Endothelial cell of umbilical vein (primary cell): Measurements from ENCODE around the gene FAM53B. TPM values are rescaled to one million over a fixed set of nuclear protein-coding genes. Genes with fewer than 3 reads are reported as not detected.

Experiments used
- BruUV-seq: library from RNA; stranded (reverse); fragments of 400-500 nt; replicated peaks from 2 replicates; lab custom pipeline; 2021; lab: Mats Ljungman, UMichigan
- CTCF ChIA-PET: fragments of 300-600, 350-600 bp; sonication (Branson Sonifier 250); formaldehyde crosslinking; loops from one replicate; lab custom pipeline; 2021; ENCODE audit warnings: antibody characterized with exemption, inconsistent platforms; lab: Charles Lee
- POLR2A ChIA-PET: fragments of 300-600, 350-600 bp; sonication (Branson Sonifier 250); formaldehyde crosslinking; loops from one replicate; lab custom pipeline; 2021; ENCODE audit warnings: antibody characterized with exemption, inconsistent platforms; lab: Charles Lee
- DNase-seq: peaks from one replicate; pipeline ENCODE4 v3.0.0-alpha.2; 2011; ENCODE audit warnings: low read depth, low spot score
- FAIRE-seq: peaks from 2 replicates; lab custom pipeline; 2011; peaks lifted over from hg19 to GRCh38; lab: Jason Lieb, UNC
- H2AFZ ChIP-seq: 2 replicates; pipeline ENCODE4 v1.6.0; 2012; ENCODE audit warnings: low read depth, low read length, control low read depth, inconsistent platforms
- H3K27ac ChIP-seq: 2 replicates; pipeline ENCODE4 v1.5.1; 2011; ENCODE audit warnings: low read depth, mild to moderate bottlenecking, control low read depth, low read length, moderate library complexity; ENCODE audit not compliant: insufficient read depth
- H3K27me3 ChIP-seq, 2 experiments: 2 replicates each; pipeline versions ENCODE4 v1.6.0 to v1.6.1; 2011; ENCODE audit warnings: low read length in 2 of 2, mixed read lengths in 1 of 2; ENCODE audit not compliant: control insufficient read depth in 2 of 2, insufficient read depth in 2 of 2
- H3K36me3 ChIP-seq, 2 experiments: 2 replicates in 1 of 2; 3 replicates in 1 of 2; pipeline ENCODE4 v1.5.1; 2011; ENCODE audit warnings: low read length in 2 of 2, mild to moderate bottlenecking in 1 of 2, moderate library complexity in 1 of 2; ENCODE audit not compliant: control insufficient read depth in 2 of 2, insufficient read depth in 2 of 2; ENCODE audit errors: extremely low read depth in 1 of 2
- H3K4me1 ChIP-seq: 3 replicates; pipeline ENCODE4 v1.5.1; 2011; ENCODE audit warnings: mild to moderate bottlenecking, low read length; ENCODE audit not compliant: control insufficient read depth, insufficient read depth; ENCODE audit errors: extremely low read depth
- H3K4me2 ChIP-seq: 2 replicates; pipeline ENCODE4 v1.6.1; 2011; ENCODE audit warnings: low read length, control low read depth, mixed read lengths; ENCODE audit not compliant: insufficient read depth
- H3K4me3 ChIP-seq, 3 experiments: fragments of 200-600 bp in 1 of 3; sonication (generic), shearing (Covaris generic) in 1 of 3; replicated peaks in 1 of 3; 2 replicates each; pipeline ENCODE4 v1.5.1; 2011 to 2016; ENCODE audit warnings: control low read depth in 3 of 3, low read length in 3 of 3, mild to moderate bottlenecking in 2 of 3, inconsistent platforms in 1 of 3, low read depth in 1 of 3, moderate library complexity in 1 of 3; ENCODE audit not compliant: insufficient read depth in 1 of 3
- H3K79me2 ChIP-seq: 2 replicates; pipeline ENCODE4 v1.6.0; 2012; ENCODE audit warnings: low read length, inconsistent platforms; ENCODE audit not compliant: control insufficient read depth, insufficient read depth
- H3K9ac ChIP-seq: replicated peaks from 2 replicates; pipeline ENCODE3; 2011; ENCODE audit warnings: low read length, control low read depth; ENCODE audit not compliant: insufficient read depth; ENCODE audit errors: extremely low read depth
- H3K9me1 ChIP-seq: replicated peaks from 3 replicates; pipeline ENCODE4 v1.6.0; 2011; ENCODE audit warnings: mild to moderate bottlenecking, low read length; ENCODE audit not compliant: control insufficient read depth, insufficient read depth; ENCODE audit errors: extremely low read depth
- H3K9me3 ChIP-seq: replicated peaks from 2 replicates; pipeline ENCODE4 v1.5.1; 2012; ENCODE audit warnings: low read length, inconsistent platforms; ENCODE audit not compliant: control insufficient read depth, insufficient read depth
- H4K20me1 ChIP-seq: replicated peaks from 2 replicates; pipeline ENCODE3; 2011; ENCODE audit warnings: mild to moderate bottlenecking, low read length; ENCODE audit not compliant: control insufficient read depth, insufficient read depth; ENCODE audit errors: extremely low read depth
- EZH2 ChIP-seq: IDR thresholded peaks from 2 replicates; pipeline ENCODE4 v1.6.1; 2012; ENCODE audit warnings: borderline replicate concordance, low read depth, mild to moderate bottlenecking, moderate library complexity, low read length, inconsistent platforms; ENCODE audit not compliant: severe bottlenecking
- FOS ChIP-seq: IDR thresholded peaks from 2 replicates; pipeline ENCODE4 v1.6.1; 2011; ENCODE audit warnings: mild to moderate bottlenecking, low read length, moderate library complexity, borderline replicate concordance; ENCODE audit not compliant: insufficient read depth
- GATA2 ChIP-seq: IDR thresholded peaks from 2 replicates; pipeline ENCODE4 v1.7.0; 2011; ENCODE audit warnings: low read depth, mild to moderate bottlenecking, moderate library complexity, mixed read lengths, low read length; ENCODE audit not compliant: insufficient read length, insufficient read depth
- JUN ChIP-seq: IDR thresholded peaks from 2 replicates; pipeline ENCODE4 v1.6.1; 2011; ENCODE audit warnings: borderline replicate concordance, low read depth; ENCODE audit not compliant: insufficient read length, insufficient read depth
- MYC ChIP-seq: IDR thresholded peaks from one replicate; pipeline ENCODE4 v1.6.1; 2011; ENCODE audit warnings: mild to moderate bottlenecking, low read depth, low read length
- POLR2A ChIP-seq: IDR thresholded peaks from 2 replicates; pipeline ENCODE4 v1.6.1; 2012; ENCODE audit warnings: low read depth, mild to moderate bottlenecking, control low read depth, low read length
- POLR2AphosphoS5 ChIP-seq: IDR thresholded peaks from 2 replicates; pipeline ENCODE4 v1.6.1; 2012; ENCODE audit warnings: low read depth, mild to moderate bottlenecking, control low read depth, low read length, moderate library complexity; ENCODE audit not compliant: insufficient read depth
- dilution Hi-C: fragments of 300-500 bp; cut with MboI; formaldehyde crosslinking; loops from one replicate; pipeline ENCODE4 v1.15.0; 2019; ENCODE audit warnings: low sequenced_read_pairs; ENCODE audit not compliant: extremely low pct_ligation_motif_present
- intact Hi-C: fragments of 100-400 bp; cut with micrococcal nuclease; formaldehyde crosslinking; loops from one replicate; pipeline ENCODE4 v1.10.0; 2022
- polyA plus RNA-seq, 4 experiments: library from polyadenylated mRNA; depleted of rRNA in 3 of 4; stranded (reverse) in 3 of 4; unstranded in 1 of 4; fragments of >200 nt; gene quantifications; 2 replicates each; pipeline versions ENCODE4 v1.2.1 to v1.2.3, GENCODE V29; 2011 to 2012; ENCODE audit warnings: missing spikeins in 1 of 4
- small RNA-seq: library from RNA; depleted of rRNA; stranded (forward); fragments of <200 nt; gene quantifications from one replicate; pipeline ENCODE3, GENCODE V24; 2012; ENCODE audit warnings: low replicate concordance, low read depth; ENCODE audit not compliant: insufficient read depth, insufficient read length
- total RNA-seq: library from RNA; stranded (reverse); gene quantifications from 2 replicates; pipeline ENCODE4 v1.2.3, GENCODE V29; 2021
- TF ChIP-seq, protein P1 (sequence below): IDR thresholded peaks from 2 replicates; pipeline ENCODE4 v1.6.1; 2011; ENCODE audit not compliant: insufficient read depth, insufficient read length
- TF ChIP-seq, protein P2 (sequence below), 2 donors: IDR thresholded peaks; 1 replicate in 1 of 2; 2 replicates in 1 of 2; pipeline ENCODE4 v1.5.1; 2011; ENCODE audit warnings: low read length in 2 of 2, mild to moderate bottlenecking in 2 of 2, moderate library complexity in 2 of 2, control low read depth in 1 of 2, inconsistent platforms in 1 of 2, low read depth in 1 of 2; ENCODE audit not compliant: insufficient read depth in 1 of 2; ENCODE audit errors: extremely low read depth in 1 of 2

The FAM53B gene
- total and polyA plus RNA-seq, 2 donors (not counting 3 experiments of a cell fraction or from before 2014, with no cell fraction given), result 8.5 to 21.1 TPM

DNA sequence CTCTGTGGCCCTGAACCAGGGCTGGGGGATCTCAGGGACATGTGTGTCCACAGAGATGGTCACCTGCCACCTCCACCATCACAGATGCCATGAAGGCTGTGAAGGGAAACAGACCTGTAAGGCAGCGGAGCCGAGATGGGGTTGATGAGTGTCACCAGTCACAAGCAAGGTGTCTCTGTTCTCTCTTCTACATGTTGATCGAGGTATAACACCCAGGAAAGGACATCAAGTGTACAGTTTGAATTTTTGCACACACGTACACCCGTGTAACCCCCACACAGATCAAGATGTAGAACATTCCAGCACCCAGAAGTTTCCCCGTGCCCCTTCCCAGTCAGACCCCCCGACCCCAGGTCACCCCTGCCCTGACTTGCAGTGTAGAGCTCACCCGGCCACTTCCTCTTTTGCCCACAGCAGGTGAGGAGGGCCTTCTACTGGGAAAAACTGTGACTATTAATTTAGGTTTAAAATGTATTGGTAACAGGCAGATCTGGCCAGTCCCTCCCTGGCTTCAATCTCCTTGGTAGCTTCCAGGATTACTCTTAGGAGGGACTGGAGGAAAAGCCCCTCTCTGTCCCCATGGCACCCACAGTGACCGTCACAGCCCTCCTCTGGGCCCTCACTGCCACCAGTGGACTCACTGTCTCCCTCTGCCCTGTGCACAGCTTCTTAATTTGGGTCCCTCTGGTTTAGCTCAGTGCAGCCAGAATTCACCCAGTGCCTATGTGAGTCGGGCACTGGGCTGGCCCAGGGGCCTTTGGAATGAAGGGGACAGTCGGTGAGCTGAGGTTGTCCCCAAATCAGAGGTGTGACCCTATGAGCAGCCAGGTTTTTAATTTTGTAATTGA is 174.3 kb downstream of the FAM53B start:
- dilution Hi-C loops (no loop called here), intact Hi-C loops (no loop called here)
- no peak for DNase-seq
- no peaks in the 10 kb centered on the region for H3K27me3 ChIP-seq
- TF ChIP-seq, protein P1, sequence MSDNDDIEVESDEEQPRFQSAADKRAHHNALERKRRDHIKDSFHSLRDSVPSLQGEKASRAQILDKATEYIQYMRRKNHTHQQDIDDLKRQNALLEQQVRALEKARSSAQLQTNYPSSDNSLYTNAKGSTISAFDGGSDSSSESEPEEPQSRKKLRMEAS, result no peak
- TF ChIP-seq MYC, result no peak
- TF ChIP-seq POLR2A, result no peak
- no peak for TF ChIP-seq FOS
- no peak for TF ChIP-seq EZH2
- no peak for TF ChIP-seq JUN
- TF ChIP-seq POLR2AphosphoS5, result no peak
- TF ChIP-seq, protein P2, sequence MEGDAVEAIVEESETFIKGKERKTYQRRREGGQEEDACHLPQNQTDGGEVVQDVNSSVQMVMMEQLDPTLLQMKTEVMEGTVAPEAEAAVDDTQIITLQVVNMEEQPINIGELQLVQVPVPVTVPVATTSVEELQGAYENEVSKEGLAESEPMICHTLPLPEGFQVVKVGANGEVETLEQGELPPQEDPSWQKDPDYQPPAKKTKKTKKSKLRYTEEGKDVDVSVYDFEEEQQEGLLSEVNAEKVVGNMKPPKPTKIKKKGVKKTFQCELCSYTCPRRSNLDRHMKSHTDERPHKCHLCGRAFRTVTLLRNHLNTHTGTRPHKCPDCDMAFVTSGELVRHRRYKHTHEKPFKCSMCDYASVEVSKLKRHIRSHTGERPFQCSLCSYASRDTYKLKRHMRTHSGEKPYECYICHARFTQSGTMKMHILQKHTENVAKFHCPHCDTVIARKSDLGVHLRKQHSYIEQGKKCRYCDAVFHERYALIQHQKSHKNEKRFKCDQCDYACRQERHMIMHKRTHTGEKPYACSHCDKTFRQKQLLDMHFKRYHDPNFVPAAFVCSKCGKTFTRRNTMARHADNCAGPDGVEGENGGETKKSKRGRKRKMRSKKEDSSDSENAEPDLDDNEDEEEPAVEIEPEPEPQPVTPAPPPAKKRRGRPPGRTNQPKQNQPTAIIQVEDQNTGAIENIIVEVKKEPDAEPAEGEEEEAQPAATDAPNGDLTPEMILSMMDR (IDR thresholded peaks at IDR 0.05; ENCODE audit: extremely low read depth in 1 of 2, insufficient read depth in 1 of 2, low read depth in 1 of 2, low read length in 2 of 2), result no peak
- TF ChIP-seq GATA2, result no peak
- H3K27ac ChIP-seq, result no peak overlapping the region
- no peak overlapping the region for H2AFZ ChIP-seq
- CTCF ChIA-PET, result no interaction called here
- no peak for FAIRE-seq
- H3K9me3 ChIP-seq, result no peaks in the 10 kb centered on the region
- H3K9me1 ChIP-seq, result no peaks in the 10 kb centered on the region
- no peaks in the 10 kb centered on the region for H3K4me1 ChIP-seq
- no TSS peak for BruUV-seq
- no peaks in the 10 kb centered on the region for H3K36me3 ChIP-seq
- no peaks in the 10 kb centered on the region for H3K79me2 ChIP-seq
- H3K4me2 ChIP-seq, result no peak overlapping the region
- no peak overlapping the region for H3K9ac ChIP-seq
- POLR2A ChIA-PET, result no interaction called here
- H4K20me1 ChIP-seq, result no peaks in the 10 kb centered on the region
- H3K4me3 ChIP-seq, result no peak overlapping the region

Small RNA genes lying within 50 kb of the gene (small RNA-seq; reads per million reads assigned to genes)
- not detected for gene RF00019

Other genes with a start within 250 kb of the FAM53B start
- gene EEF1AKMT2, start 47.5 kb upstream of the FAM53B start, total RNA-seq, result 17.1 and 21.3 TPM in 2 replicates
- 7.0 and 8.5 TPM in 2 replicates for gene EEF1AKMT2, start 47.5 kb upstream of the FAM53B start, polyA plus RNA-seq
- 12.7 and 14.8 TPM in 2 replicates for gene ABRAXAS2, start 57.4 kb upstream of the FAM53B start, total RNA-seq
- 5.3 and 6.0 TPM in 2 replicates for gene ABRAXAS2, start 57.4 kb upstream of the FAM53B start, polyA plus RNA-seq
- 17.3 and 17.7 TPM in 2 replicates for gene ZRANB1, start 197.7 kb upstream of the FAM53B start, total RNA-seq
- gene ZRANB1, start 197.7 kb upstream of the FAM53B start, polyA plus RNA-seq, result 5.0 and 6.2 TPM in 2 replicates